ENCODE measurements around the gene RASGRF2.

Gene RASGRF2, protein sequence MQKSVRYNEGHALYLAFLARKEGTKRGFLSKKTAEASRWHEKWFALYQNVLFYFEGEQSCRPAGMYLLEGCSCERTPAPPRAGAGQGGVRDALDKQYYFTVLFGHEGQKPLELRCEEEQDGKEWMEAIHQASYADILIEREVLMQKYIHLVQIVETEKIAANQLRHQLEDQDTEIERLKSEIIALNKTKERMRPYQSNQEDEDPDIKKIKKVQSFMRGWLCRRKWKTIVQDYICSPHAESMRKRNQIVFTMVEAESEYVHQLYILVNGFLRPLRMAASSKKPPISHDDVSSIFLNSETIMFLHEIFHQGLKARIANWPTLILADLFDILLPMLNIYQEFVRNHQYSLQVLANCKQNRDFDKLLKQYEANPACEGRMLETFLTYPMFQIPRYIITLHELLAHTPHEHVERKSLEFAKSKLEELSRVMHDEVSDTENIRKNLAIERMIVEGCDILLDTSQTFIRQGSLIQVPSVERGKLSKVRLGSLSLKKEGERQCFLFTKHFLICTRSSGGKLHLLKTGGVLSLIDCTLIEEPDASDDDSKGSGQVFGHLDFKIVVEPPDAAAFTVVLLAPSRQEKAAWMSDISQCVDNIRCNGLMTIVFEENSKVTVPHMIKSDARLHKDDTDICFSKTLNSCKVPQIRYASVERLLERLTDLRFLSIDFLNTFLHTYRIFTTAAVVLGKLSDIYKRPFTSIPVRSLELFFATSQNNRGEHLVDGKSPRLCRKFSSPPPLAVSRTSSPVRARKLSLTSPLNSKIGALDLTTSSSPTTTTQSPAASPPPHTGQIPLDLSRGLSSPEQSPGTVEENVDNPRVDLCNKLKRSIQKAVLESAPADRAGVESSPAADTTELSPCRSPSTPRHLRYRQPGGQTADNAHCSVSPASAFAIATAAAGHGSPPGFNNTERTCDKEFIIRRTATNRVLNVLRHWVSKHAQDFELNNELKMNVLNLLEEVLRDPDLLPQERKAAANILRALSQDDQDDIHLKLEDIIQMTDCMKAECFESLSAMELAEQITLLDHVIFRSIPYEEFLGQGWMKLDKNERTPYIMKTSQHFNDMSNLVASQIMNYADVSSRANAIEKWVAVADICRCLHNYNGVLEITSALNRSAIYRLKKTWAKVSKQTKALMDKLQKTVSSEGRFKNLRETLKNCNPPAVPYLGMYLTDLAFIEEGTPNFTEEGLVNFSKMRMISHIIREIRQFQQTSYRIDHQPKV (N-terminal part only)

DNA sequence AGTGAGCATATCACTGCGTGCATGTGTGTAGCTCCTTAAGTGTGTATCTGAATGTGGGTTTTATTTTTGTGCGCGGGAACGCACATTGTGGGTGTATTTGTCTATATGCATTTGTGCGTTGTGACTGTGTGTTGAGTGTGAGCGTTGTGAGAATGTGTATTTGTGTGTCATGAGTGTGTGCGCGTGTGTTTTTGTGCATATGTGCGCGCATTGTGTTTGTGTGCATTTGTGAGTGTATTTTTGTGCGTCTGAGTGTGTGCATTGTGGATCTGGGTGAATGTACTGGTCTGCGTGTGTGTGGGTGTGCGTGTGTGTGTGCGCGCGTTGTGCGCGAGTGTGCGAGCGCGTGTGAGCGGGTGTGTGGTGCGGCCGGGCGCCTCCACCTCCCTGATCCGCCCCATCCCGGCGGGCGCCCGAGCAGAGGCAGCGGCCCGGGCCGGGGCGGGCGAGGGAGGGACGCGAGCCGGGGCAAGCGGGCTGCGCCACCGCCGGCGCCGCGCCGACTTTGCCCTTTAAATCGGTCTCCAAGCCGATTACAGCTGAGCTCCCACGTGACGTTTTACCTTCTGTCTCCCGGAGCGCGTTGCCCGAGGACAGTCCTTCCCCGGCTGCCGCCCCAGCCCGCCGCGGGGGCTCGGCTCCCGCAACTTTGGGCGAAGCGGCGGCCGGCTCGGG is at the start of gene RASGRF2:
Gene RASGRF2, plus strand, starts transcription at position 596 of the 675 bp plus-strand sequence. CDS start 376 bp downstream, outside the sequence.
- Histone ChIP-seq H3K4me1 (ENCODE audit: control insufficient read depth in 1 of 2, insufficient read depth in 1 of 2, low read depth in 1 of 2, low read length in 1 of 2) (peaks cover 12 to 14% of the 10 kb centered on the region in 2 experiments), H3K36me3 (no peaks in the 10 kb centered on the region), H3K27ac (no peak within 1 kb of the TSS), H3K9me3 (no peaks in the 10 kb centered on the region), H3K27me3 (peaks cover 100% of the 10 kb centered on the region), H3K4me3 (ENCODE audit: low read depth in 1 of 2, low read length in 1 of 2) (no peak within 1 kb of the TSS)
- TF ChIP-seq, protein P1, sequence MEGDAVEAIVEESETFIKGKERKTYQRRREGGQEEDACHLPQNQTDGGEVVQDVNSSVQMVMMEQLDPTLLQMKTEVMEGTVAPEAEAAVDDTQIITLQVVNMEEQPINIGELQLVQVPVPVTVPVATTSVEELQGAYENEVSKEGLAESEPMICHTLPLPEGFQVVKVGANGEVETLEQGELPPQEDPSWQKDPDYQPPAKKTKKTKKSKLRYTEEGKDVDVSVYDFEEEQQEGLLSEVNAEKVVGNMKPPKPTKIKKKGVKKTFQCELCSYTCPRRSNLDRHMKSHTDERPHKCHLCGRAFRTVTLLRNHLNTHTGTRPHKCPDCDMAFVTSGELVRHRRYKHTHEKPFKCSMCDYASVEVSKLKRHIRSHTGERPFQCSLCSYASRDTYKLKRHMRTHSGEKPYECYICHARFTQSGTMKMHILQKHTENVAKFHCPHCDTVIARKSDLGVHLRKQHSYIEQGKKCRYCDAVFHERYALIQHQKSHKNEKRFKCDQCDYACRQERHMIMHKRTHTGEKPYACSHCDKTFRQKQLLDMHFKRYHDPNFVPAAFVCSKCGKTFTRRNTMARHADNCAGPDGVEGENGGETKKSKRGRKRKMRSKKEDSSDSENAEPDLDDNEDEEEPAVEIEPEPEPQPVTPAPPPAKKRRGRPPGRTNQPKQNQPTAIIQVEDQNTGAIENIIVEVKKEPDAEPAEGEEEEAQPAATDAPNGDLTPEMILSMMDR (IDR thresholded peaks at IDR 0.05) = no peak

DNA sequence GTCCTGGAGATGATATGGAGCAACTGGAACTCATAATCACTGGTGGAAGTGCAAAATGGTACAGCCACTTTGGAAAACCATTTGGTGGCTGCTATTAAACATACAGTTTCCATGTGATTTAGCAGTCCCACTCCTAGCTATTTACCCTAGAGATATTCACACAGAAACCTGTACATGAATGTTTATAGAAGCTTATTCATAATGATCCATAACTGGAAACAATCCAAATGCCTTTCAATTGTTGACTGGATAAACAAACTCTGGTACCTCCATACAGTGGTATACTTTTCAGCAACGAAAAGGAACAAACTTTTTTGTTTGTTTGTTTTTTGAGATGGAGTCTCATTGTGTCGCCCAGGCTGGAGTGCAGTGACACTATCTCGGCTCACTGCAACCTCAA is 47.7 kb upstream of the RASGRF2 start:
- H3K27ac ChIP-seq = no peak overlapping the region
- no peaks in the 10 kb centered on the region for H3K27me3 ChIP-seq
- no peaks in the 10 kb centered on the region for H3K36me3 ChIP-seq
- TF ChIP-seq, protein P1 (IDR thresholded peaks at IDR 0.05) = no peak
- peaks cover 11 to 20% of the 10 kb centered on the region in 2 experiments for H3K4me1 ChIP-seq (ENCODE audit: control insufficient read depth in 1 of 2, insufficient read depth in 1 of 2, low read depth in 1 of 2, low read length in 1 of 2)
- no peaks in the 10 kb centered on the region for H3K9me3 ChIP-seq
- no peak overlapping the region for H3K4me3 ChIP-seq (ENCODE audit: low read depth in 1 of 2, low read length in 1 of 2)

DNA sequence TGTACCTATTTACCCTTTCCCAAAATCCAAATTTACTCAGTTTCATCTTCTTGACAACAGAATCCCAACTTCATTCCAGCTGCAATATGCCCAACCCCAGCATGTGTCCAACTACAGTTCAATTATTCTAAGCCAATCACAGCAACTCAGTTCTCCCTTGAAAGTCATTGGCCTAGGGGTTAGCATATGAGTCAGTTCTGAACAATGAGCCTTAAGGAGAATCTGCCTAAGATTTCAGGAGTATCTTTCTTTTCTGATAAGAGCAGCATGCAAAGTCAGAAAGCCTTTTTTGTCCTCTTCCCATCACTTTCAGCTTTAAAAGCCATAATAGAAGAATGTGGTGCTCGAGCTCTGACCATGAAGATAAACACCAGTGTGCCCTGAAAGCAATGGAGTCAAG is 44.4 kb upstream of the RASGRF2 start:
- H3K4me1 ChIP-seq (ENCODE audit: control insufficient read depth in 1 of 2, insufficient read depth in 1 of 2, low read depth in 1 of 2, low read length in 1 of 2) = peaks cover 11 to 24% of the 10 kb centered on the region in 2 experiments
- TF ChIP-seq, protein P1 (IDR thresholded peaks at IDR 0.05) = no peak

DNA sequence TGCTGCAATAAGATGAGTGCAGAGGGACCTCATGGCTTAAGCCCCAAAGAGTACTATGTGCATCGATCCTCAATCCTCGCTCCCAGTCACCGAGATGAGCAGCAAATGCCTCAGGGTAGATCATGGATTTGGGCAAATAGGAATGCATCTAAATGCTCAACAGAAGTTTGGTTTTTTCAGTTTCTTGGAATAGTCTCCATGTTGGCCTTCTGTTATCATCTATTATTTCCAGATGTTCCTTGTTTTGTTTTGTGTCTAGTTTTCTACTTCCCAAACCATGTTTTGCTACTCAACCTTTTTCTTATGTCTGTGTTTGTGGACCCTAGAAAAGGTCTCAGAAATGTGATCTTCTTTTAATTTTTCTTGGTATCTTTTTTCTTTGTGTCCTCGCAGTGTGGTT is 43.5 kb upstream of the RASGRF2 start:
- H3K9me3 ChIP-seq = no peaks in the 10 kb centered on the region
- no peaks in the 10 kb centered on the region for H3K36me3 ChIP-seq
- peaks cover 11 to 24% of the 10 kb centered on the region in 2 experiments for H3K4me1 ChIP-seq (ENCODE audit: control insufficient read depth in 1 of 2, insufficient read depth in 1 of 2, low read depth in 1 of 2, low read length in 1 of 2)
- no peaks in the 10 kb centered on the region for H3K27me3 ChIP-seq
- no peak overlapping the region for H3K27ac ChIP-seq
- H3K4me3 ChIP-seq (ENCODE audit: low read depth in 1 of 2, low read length in 1 of 2) = no peak overlapping the region
- TF ChIP-seq, protein P1 (IDR thresholded peaks at IDR 0.05) = no peak

More for the DNA sequence above, 44.4 kb upstream of the RASGRF2 start:
- Histone ChIP-seq H3K9me3 (no peaks in the 10 kb centered on the region), H3K27me3 (no peaks in the 10 kb centered on the region), H3K4me3 (ENCODE audit: low read depth in 1 of 2, low read length in 1 of 2) (no peak overlapping the region), H3K36me3 (no peaks in the 10 kb centered on the region), H3K27ac (no peak overlapping the region)

DNA sequence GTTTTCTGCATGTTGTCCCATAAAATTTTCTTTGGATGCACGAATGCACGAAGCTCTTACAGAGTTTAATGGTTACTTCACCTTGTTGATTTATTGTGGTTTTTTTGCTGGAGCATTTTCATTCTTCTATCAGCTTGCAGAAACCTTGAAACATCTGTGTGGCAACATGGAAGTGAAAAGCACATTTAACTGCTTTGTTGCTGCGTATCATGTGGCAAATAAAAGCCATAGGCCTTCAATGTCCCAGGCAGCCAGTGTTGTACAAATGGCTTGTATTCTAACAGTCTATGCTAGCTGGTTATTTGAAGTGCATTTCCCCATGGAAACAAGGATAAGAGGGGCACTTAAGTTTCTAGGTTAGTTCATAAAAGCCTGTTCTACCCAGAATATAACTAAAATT is 42.5 kb upstream of the RASGRF2 start:
- TF ChIP-seq, protein P1 (IDR thresholded peaks at IDR 0.05) = no peak
- Histone ChIP-seq H3K4me1 (ENCODE audit: control insufficient read depth in 1 of 2, insufficient read depth in 1 of 2, low read depth in 1 of 2, low read length in 1 of 2) (peaks cover 11 to 24% of the 10 kb centered on the region in 2 experiments), H3K27ac (no peak overlapping the region), H3K36me3 (no peaks in the 10 kb centered on the region), H3K9me3 (no peaks in the 10 kb centered on the region), H3K4me3 (ENCODE audit: low read depth in 1 of 2, low read length in 1 of 2) (no peak overlapping the region), H3K27me3 (no peaks in the 10 kb centered on the region)
